HepG2 (cell line): ENCODE data around the gene FGFR3. TPM values are rescaled to one million over a fixed set of nuclear protein-coding genes. Genes with fewer than 3 reads are reported as not detected.
A peak's percentile ranks its signal among the peaks of the same experiment; 100 is the strongest.

Experiments
- ATAC-seq: fragments of 200-7000 bp; cut with Tn5 transposase; 3 replicates; pipeline ENCODE4 v1.9.1; 2020; ENCODE audit warnings: mild to moderate bottlenecking, moderate library complexity
- BruUV-seq: library from RNA; stranded (reverse); fragments of 400-500 nt; replicated peaks from 2 replicates; lab custom pipeline; 2021; lab: Mats Ljungman, UMichigan
- CTCF ChIA-PET: fragments of 300-600 bp; formaldehyde crosslinking; extraction: SDS; loops from one replicate; lab custom pipeline; 2021; ENCODE audit warnings: low total read pairs, inconsistent platforms, low intra/inter-chr PET ratio; lab: Yijun Ruan, JAX
- POLR2A ChIA-PET: fragments of 350-600 bp; sonication (Branson Sonifier 250); formaldehyde crosslinking; loops from one replicate; lab custom pipeline; 2020; ENCODE audit warnings: antibody characterized with exemption, inconsistent platforms; lab: Yijun Ruan, JAX
- DNase-seq: peaks from one replicate; pipeline ENCODE4 v3.0.0-alpha.2; 2015; ENCODE audit warnings: low spot score
- FAIRE-seq: peaks from 3 replicates; lab custom pipeline; 2011; peaks lifted over from hg19 to GRCh38; lab: Jason Lieb, UNC
- H2AFZ ChIP-seq: one replicate; pipeline ENCODE4 v1.6.1; 2011; ENCODE audit warnings: low read length, inconsistent platforms
- H3K27ac ChIP-seq: fragments of 300-600 bp; 3 replicates; pipeline ENCODE4 v1.8.0; 2011; ENCODE audit warnings: mixed run types, mild to moderate bottlenecking, mixed read lengths, low read length, inconsistent platforms; ENCODE audit not compliant: insufficient read depth; ENCODE audit errors: extremely low read length
- H3K27me3 ChIP-seq, 2 experiments: fragments of 200-600 bp in 1 of 2; 2 replicates in 1 of 2; 3 replicates in 1 of 2; pipeline versions ENCODE4 v1.6.0 to v1.8.0; 2011; ENCODE audit warnings: low read length in 2 of 2, mild to moderate bottlenecking in 2 of 2, moderate library complexity in 2 of 2, inconsistent platforms in 1 of 2; ENCODE audit not compliant: insufficient read depth in 2 of 2, control insufficient read depth in 1 of 2
- H3K36me3 ChIP-seq, 2 experiments: fragments of 200-600 bp in 1 of 2; replicated peaks in 1 of 2; 2 replicates in 1 of 2; 3 replicates in 1 of 2; pipeline versions ENCODE4 v1.5.1 to v1.8.0; 2011; ENCODE audit warnings: low read length in 2 of 2, inconsistent platforms in 1 of 2; ENCODE audit not compliant: insufficient read depth in 2 of 2, control insufficient read depth in 1 of 2
- H3K4me1 ChIP-seq: 2 replicates; pipeline ENCODE4 v1.5.1; 2012; ENCODE audit warnings: low read length, inconsistent platforms; ENCODE audit not compliant: insufficient read depth
- H3K4me2 ChIP-seq: 2 replicates; pipeline ENCODE4 v1.6.0; 2011; ENCODE audit warnings: low read depth, low read length, inconsistent platforms
- H3K4me3 ChIP-seq, 3 experiments: fragments of 200-600 bp in 1 of 3; sonication (generic), shearing (Covaris generic) in 1 of 3; replicated peaks in 1 of 3; 2 replicates each; pipeline ENCODE4 v1.5.1; 2011 to 2016; ENCODE audit warnings: low read length in 3 of 3, inconsistent platforms in 2 of 3, low read depth in 2 of 3, mild to moderate bottlenecking in 2 of 3, control low read depth in 1 of 3, mixed read lengths in 1 of 3; ENCODE audit not compliant: insufficient read depth in 1 of 3
- H3K79me2 ChIP-seq: one replicate; pipeline ENCODE4 v1.6.1; 2011; ENCODE audit warnings: low read length, inconsistent platforms; ENCODE audit not compliant: insufficient read depth
- H3K9ac ChIP-seq: 2 replicates; pipeline ENCODE4 v1.6.0; 2011; ENCODE audit warnings: mild to moderate bottlenecking, low read depth, low read length, inconsistent platforms; ENCODE audit not compliant: insufficient read depth
- H3K9me3 ChIP-seq: 2 replicates; pipeline ENCODE4 v1.5.1; 2012; ENCODE audit warnings: mild to moderate bottlenecking, low read length
- H4K20me1 ChIP-seq: 2 replicates; pipeline ENCODE4 v1.6.0; 2011; ENCODE audit warnings: inconsistent platforms, mild to moderate bottlenecking, low read length, moderate library complexity; ENCODE audit not compliant: insufficient read depth
- AGO2 ChIP-seq: fragments of 200-400 bp; formaldehyde crosslinking; optimal IDR thresholded peaks from 2 replicates; pipeline ENCODE3; 2017; ENCODE audit warnings: mild to moderate bottlenecking, low read depth, low read length, moderate library complexity
- ARID3A ChIP-seq: IDR thresholded peaks from 2 replicates; pipeline ENCODE4 v1.6.1; 2012; ENCODE audit warnings: low read depth, low read length, improper control_type of control experiment
- FOSL2 ChIP-seq: sonication (generic); formaldehyde crosslinking; IDR thresholded peaks from 2 replicates; pipeline ENCODE4 v1.4.0; 2020; ENCODE audit warnings: missing genetic modification reagents
- GABPB1 ChIP-seq: IDR thresholded peaks from 2 replicates; pipeline ENCODE4 v1.6.1; 2016; ENCODE audit warnings: mild to moderate bottlenecking, missing genetic modification reagents, moderate library complexity, missing compliant biosample characterization
- HDAC2 ChIP-seq: sonication (generic); formaldehyde crosslinking; IDR thresholded peaks from 2 replicates; pipeline ENCODE4 v1.4.0; 2020; ENCODE audit warnings: missing genetic modification reagents
- HNRNPK ChIP-seq: fragments of 200-400 bp; formaldehyde crosslinking; IDR thresholded peaks from 2 replicates; pipeline ENCODE4 v1.6.1; 2018; ENCODE audit warnings: low read length, low read depth, moderate library complexity, mild to moderate bottlenecking; ENCODE audit not compliant: poor library complexity, severe bottlenecking
- HNRNPL ChIP-seq: fragments of 200-400 bp; formaldehyde crosslinking; IDR thresholded peaks from 2 replicates; pipeline ENCODE4 v1.6.1; 2017; ENCODE audit warnings: mild to moderate bottlenecking, low read depth, low read length
- ISX ChIP-seq: sonication (generic); formaldehyde crosslinking; conservative IDR thresholded peaks from 2 replicates; pipeline ENCODE4 v1.5.0; 2020; ENCODE audit warnings: missing genetic modification reagents
- MTA1 ChIP-seq: sonication (generic); formaldehyde crosslinking; IDR thresholded peaks from 2 replicates; pipeline ENCODE4 v1.4.0; 2020; ENCODE audit warnings: missing genetic modification reagents, mild to moderate bottlenecking, borderline replicate concordance
- NR2F6 ChIP-seq, 2 experiments: IDR thresholded peaks; 2 replicates each; pipeline ENCODE4 v1.6.1; 2016; ENCODE audit warnings: antibody characterized with exemption in 1 of 2, mild to moderate bottlenecking in 1 of 2
- RAD21 ChIP-seq: fragments of 450-650 bp; formaldehyde crosslinking; IDR thresholded peaks from 2 replicates; pipeline ENCODE4 v1.5.0; 2020; ENCODE audit warnings: mild to moderate bottlenecking
- SRF ChIP-seq: IDR thresholded peaks from 2 replicates; pipeline ENCODE4 v1.6.1; 2011; ENCODE audit warnings: mild to moderate bottlenecking, low read depth, low read length, moderate library complexity
- ZBTB7A ChIP-seq: sonication (generic); formaldehyde crosslinking; IDR thresholded peaks from 2 replicates; pipeline ENCODE4 v1.8.0; 2022; ENCODE audit warnings: mild to moderate bottlenecking, missing genetic modification reagents
- ZBTB7B ChIP-seq: sonication (generic); formaldehyde crosslinking; IDR thresholded peaks from 2 replicates; pipeline ENCODE4 v1.4.0; 2020; ENCODE audit warnings: missing genetic modification reagents
- ZIK1 ChIP-seq: sonication (generic); formaldehyde crosslinking; IDR thresholded peaks from 2 replicates; pipeline ENCODE4 v1.5.0; 2020; ENCODE audit warnings: mild to moderate bottlenecking, low read depth, missing genetic modification reagents, borderline replicate concordance
- ZNF260 ChIP-seq: sonication (generic); formaldehyde crosslinking; IDR thresholded peaks from 2 replicates; pipeline ENCODE4 v1.4.0; 2020; ENCODE audit warnings: missing genetic modification reagents, low read depth, mild to moderate bottlenecking, borderline replicate concordance
- ZNF746 ChIP-seq: sonication (generic); formaldehyde crosslinking; IDR thresholded peaks from 2 replicates; pipeline ENCODE4 v1.8.0; 2022; ENCODE audit warnings: mild to moderate bottlenecking, missing genetic modification reagents
- ZNF83 ChIP-seq: sonication (generic); formaldehyde crosslinking; IDR thresholded peaks from 2 replicates; pipeline ENCODE4 v1.4.0; 2020; ENCODE audit warnings: missing genetic modification reagents, mild to moderate bottlenecking, borderline replicate concordance
- WGBS: methylation state at CpG from one replicate; pipeline ENCODE4 v1.1.6; 2017; ENCODE audit warnings: low lambda C conversion rate; 5-methylcytosine and 5-hydroxymethylcytosine counted together
- in situ Hi-C: cut with HindIII; loops from 2 replicates; pipeline ENCODE4 v1.10.0; 2017; ENCODE audit warnings: low pct_unique_long_range_greater_than_20kb; ENCODE audit not compliant: extremely low pct_ligation_motif_present
- intact Hi-C: fragments of 100-400 bp; cut with micrococcal nuclease; formaldehyde crosslinking; loops from one replicate; pipeline ENCODE4 v1.10.0; 2022; ENCODE audit not compliant: unreplicated experiment
- polyA plus RNA-seq, 8 experiments: library from polyadenylated mRNA; depleted of rRNA in 3 of 8; stranded (reverse) in 7 of 8; unstranded in 1 of 8; fragments of >200 nt; fragmentation: Illumina TruSeq in 4 of 8; extraction: Trizol in 4 of 8; gene quantifications; 2 replicates each; pipeline versions ENCODE4 v1.2.1 to v1.2.3, GENCODE V29; 2011 to 2016; ENCODE audit warnings: low read depth in 4 of 8, missing spikeins in 1 of 8, mixed read lengths in 1 of 8; ENCODE audit not compliant: insufficient read depth in 1 of 8
- total RNA-seq, 5 experiments: library from RNA; depleted of rRNA; stranded (reverse); fragments of >200 nt; fragmentation: Illumina TruSeq; extraction: Trizol; gene quantifications; 2 replicates each; pipeline ENCODE4 v1.2.3, GENCODE V29; 2016; ENCODE audit warnings: low read depth in 1 of 5
- TF ChIP-seq, protein P1 (sequence below): IDR thresholded peaks from 2 replicates; pipeline ENCODE4 v1.6.1; 2016; ENCODE audit warnings: missing compliant biosample characterization, missing genetic modification reagents, borderline replicate concordance
- TF ChIP-seq, protein P2 (sequence below): sonication (generic); formaldehyde crosslinking; IDR thresholded peaks from 2 replicates; pipeline ENCODE4 v1.4.0; 2020; ENCODE audit warnings: mild to moderate bottlenecking, low read depth, missing genetic modification reagents

The FGFR3 gene
- total and polyA plus RNA-seq, 2 of the 13 experiments (the other 11 are each of a cell fraction or from before 2014, with no cell fraction given): 103 to 109 TPM

DNA sequence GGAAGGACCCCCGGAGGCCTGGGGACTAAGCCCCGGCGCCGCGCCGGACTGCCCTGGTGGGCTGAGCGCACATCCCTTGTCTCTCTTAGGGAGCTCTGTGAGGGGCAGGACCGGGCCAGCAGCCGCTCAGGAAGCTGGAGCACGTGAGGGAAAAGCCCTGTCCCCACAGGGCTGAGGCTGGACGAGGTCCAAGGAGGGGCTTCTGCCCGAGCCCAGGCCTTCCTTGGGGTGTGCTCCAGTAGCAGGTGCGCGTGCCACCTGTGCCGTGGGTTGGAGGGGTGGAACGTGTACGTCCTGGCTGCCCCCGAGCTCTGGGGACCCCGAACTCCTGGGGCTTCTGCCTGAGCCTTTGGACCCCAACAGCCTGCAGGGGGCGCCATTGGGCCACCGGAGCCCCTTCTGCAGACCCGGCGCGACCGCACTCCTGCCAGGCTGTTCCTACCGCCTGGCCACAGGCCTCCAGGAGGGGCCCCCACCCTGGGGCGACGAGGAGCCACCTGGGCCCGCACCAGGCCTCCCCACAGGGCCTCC is 44.6 kb upstream of the FGFR3 start:
- 0% methylated on average over 1 of the region's 29 CpGs for WGBS
- FAIRE-seq: no peak
- intact Hi-C loops (loop anchor here (5.0 kb wide), 2 partner anchors 49 to 164 kb away; no protein-coding TSS in a partner anchor), in situ Hi-C loops (no loop called here)
- no peaks in the 10 kb centered on the region for H3K9me3 ChIP-seq
- peak overlapping the region; percentile 17 for H3K27ac ChIP-seq
- no peaks in the 10 kb centered on the region for H3K79me2 ChIP-seq
- no peaks in the 10 kb centered on the region; a peak in 1 of 5 replicates for H3K27me3 ChIP-seq
- ATAC-seq: peak; percentile 6
- peaks cover 90% of the 10 kb centered on the region for H3K4me1 ChIP-seq
- H4K20me1 ChIP-seq: no peaks in the 10 kb centered on the region
- peaks cover 9% of the 10 kb centered on the region in 2 experiments; a peak in 3 of 5 replicates for H3K36me3 ChIP-seq
- ChIA-PET POLR2A (interaction anchor here (0.8 to 5.7 kb wide), 15 partner anchors 11 to 60 kb away, joined by 3 to 47 read pairs (median 6); partner anchors contain the start of gene FGFR3), CTCF (interaction anchor here (1.3 to 7.5 kb wide), 2 partner anchors 17 to 61 kb away, joined by 6 to 179 read pairs; no protein-coding TSS in a partner anchor)
- BruUV-seq: no TSS peak
- H3K4me2 ChIP-seq: peak overlapping the region; percentile 65
- H3K4me3 ChIP-seq: peak overlapping the region in 2 of 3 experiments; percentile 22 to 46; a peak in 3 of 6 replicates
- no peak overlapping the region for H2AFZ ChIP-seq
- H3K9ac ChIP-seq: no peak overlapping the region
- peak; percentile 59 for DNase-seq
- TF ChIP-seq ARID3A: no peak
- TF ChIP-seq HDAC2 (CRISPR knock-in tag): 0 out of 2 replicates have a peak, but pooled peaks have one; percentile 34
- TF ChIP-seq, protein P1, sequence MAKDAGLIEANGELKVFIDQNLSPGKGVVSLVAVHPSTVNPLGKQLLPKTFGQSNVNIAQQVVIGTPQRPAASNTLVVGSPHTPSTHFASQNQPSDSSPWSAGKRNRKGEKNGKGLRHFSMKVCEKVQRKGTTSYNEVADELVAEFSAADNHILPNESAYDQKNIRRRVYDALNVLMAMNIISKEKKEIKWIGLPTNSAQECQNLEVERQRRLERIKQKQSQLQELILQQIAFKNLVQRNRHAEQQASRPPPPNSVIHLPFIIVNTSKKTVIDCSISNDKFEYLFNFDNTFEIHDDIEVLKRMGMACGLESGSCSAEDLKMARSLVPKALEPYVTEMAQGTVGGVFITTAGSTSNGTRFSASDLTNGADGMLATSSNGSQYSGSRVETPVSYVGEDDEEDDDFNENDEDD: peak; percentile 23; the same call in 1 of the 2 replicates
- 0 out of 2 replicates have a peak, but pooled peaks have one; percentile 60 for TF ChIP-seq ZNF83
- peak; percentile 99 for TF ChIP-seq HNRNPK
- TF ChIP-seq ZIK1 (CRISPR knock-in tag): no peak
- no peak for TF ChIP-seq SRF
- peak; percentile 36 for TF ChIP-seq AGO2
- TF ChIP-seq ZNF260: 0 out of 2 replicates have a peak, but pooled peaks have one; percentile 55
- no peak for TF ChIP-seq ISX (CRISPR knock-in tag)
- TF ChIP-seq RAD21: peak; percentile 97
- TF ChIP-seq, protein P2, sequence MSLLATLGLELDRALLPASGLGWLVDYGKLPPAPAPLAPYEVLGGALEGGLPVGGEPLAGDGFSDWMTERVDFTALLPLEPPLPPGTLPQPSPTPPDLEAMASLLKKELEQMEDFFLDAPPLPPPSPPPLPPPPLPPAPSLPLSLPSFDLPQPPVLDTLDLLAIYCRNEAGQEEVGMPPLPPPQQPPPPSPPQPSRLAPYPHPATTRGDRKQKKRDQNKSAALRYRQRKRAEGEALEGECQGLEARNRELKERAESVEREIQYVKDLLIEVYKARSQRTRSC (CRISPR knock-in tag): 0 out of 2 replicates have a peak, but pooled peaks have one; percentile 21
- TF ChIP-seq ZBTB7A (CRISPR knock-in tag): peak; percentile 89; the same call in 1 of the 2 replicates
- peak; percentile 95 for TF ChIP-seq ZBTB7B (CRISPR knock-in tag)
- TF ChIP-seq HNRNPL: peak; percentile 91
- no peak for TF ChIP-seq FOSL2 (CRISPR knock-in tag)
- peak; percentile 59; the same call in 1 of the 2 replicates for TF ChIP-seq ZNF746 (CRISPR knock-in tag)
- peak; percentile 50; the same call in 1 of the 2 replicates for TF ChIP-seq MTA1 (CRISPR knock-in tag)
- no peak for TF ChIP-seq NR2F6 (IDR thresholded peaks at IDR 0.05)
- TF ChIP-seq NR2F6 (CRISPR knock-in tag; IDR thresholded peaks at IDR 0.05): peak; percentile 54; the same call in 1 of the 2 replicates
- TF ChIP-seq GABPB1 (CRISPR knock-in tag): peak; percentile 48; the same call in 1 of the 2 replicates
